LNCAP (cell line): ENCODE data around the gene AP5Z1.

Source experiments
- CTCF ChIP-seq: fragments of 450-650 bp; IDR thresholded peaks from 2 replicates; pipeline ENCODE4 v1.5.1; 2017; ENCODE audit warnings: mild to moderate bottlenecking

AP5Z1 gene

GRCh38 chr7:4764402-4765007, 10.9 kb upstream of the AP5Z1 start:
- TF ChIP-seq CTCF = no peak

DNA sequence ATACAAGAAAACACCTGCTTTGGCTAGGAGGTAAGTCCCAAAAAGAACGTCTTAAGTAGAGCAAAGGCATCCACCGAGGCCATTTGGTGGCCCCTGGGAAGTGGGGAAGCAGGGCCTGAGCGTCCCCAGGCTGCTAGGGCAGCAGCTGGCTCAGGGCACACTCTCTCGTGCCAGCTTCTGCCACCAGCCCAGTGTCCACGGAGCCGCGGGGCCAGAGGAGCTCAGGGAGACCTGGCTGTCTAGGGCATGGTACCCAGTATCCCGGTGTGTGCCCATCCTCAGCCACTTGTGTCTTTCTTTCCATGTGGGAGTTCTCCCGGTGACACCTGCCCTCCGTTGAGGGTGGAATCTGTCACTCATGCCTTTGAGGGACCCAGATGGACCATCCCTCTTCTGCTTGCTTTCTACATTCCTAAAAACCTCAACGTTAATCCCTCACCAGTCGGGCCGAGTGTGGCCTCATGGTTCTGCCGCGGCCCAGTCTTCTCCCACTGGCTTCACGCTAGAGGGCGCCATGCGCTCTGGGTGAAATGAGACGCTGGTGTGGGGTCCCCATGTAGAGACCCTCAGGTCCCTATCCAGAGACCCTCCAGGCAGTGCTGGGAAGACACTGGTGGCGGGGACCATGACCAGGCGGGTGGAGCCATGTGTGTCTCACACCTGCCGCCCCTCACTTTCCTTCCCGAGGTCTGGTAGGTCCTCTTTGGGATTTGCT, 9.5 kb upstream of the AP5Z1 start:
- no peak; the same call in 1 of the 2 replicates for TF ChIP-seq CTCF

DNA sequence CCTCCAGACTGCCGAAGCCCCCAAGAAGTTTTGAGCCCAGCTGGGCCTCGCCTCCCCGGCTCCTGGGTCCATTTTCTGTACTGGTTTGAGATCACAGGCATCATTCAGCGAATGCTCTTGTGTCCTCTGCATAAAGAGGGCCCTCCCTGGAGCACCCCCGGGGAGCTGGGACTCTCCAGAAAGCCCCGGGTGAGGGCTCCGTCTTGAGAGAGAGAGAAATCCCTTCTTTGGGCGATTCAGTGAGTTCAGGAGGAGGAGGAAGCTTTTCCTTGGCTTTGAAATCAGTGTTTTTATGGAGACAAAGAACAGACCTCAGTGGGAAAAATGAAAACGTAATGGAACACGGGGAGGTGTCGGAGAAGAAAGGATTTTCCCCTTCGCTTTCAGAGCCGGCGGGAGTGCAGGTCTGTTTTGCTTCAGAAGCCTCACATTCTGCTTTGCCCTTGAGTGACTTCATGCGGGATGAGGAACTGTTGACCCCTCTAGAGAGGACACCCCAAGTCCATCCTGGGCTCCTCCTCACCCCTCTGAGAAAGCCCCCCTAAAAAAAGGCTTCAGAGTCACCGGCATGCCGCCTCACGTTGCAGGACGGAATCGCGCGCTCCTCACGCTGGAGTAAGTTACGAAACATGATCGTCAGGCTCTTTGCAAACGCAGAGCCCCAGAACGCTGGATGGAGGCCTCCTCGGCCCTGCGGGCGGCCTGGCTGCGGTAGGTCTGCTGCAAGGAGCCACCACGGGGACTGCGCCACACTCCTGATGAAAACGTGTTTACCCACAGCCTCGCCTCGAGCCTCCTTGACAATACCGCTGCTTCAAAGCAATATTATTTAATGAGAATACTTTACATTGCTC, 8.5 kb upstream of the AP5Z1 start:
- TF ChIP-seq CTCF = no peak

DNA sequence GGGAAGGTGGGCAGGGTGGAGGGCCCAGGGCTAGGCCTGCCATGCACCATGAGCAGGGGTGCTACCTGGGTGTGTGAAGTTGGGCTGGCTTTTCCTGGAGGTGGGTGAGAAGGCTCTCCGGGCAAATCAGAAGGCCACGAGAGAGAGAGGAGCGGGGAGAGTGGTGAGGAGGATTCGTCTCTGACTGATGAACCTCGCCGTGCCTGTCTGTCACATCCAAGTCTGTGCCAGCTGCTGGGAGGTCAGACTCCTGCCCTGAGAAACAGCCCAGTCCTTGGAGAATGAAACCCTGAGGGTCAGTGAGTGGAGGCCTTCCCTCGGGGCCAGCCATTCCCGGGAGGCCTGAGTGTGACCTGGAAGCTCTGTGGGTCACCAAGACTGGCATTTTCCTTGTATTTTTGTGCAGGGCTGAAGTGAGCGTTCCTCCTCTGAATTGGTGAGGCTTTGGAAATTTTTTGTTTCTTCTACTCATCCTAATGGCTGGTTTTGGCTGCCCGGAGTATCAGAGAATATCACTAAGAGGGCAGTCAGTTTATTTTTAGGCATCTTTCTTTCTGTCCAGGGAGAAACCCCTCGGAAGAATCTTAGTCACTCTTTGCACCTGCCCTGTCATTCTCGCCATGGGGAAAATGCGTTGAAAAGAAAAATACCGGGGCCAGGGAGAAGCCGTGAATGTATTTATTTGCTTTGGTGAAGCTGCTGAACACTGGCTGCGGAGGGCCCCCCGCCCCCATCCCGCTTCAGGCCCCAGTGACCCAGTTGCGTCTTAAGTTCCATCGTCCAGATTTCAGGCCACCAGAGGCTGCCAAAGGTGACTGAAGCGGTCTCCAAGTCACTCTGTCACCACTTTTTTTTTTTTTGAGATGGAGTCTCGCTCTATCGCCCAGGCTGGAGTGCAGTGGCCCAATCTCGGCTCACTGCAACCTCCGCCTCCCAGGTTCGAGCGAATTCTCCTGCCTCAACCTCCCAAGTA, 6.5 kb upstream of the AP5Z1 start:
- no peak for TF ChIP-seq CTCF

DNA sequence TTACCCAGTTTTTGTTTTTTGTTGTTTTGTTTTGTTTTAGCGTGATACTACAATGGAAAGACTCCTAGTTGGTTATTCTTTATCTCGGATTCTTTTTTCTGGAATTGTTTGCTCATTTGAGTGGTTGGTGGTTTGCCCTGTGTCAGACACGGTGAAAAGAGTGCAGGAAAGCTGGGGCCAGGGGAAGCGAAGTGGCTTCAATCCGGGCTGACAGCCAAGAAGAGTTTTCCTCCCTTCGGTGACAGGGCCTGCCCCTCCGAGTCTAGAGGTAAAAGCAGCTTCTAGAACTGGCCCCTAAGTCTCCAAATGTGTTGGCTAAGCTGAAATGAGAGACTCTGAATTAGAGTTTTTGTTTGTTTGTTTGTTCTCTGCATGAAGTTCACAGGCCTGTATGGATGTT, 5.7 kb upstream of the AP5Z1 start:
- TF ChIP-seq CTCF = no peak

DNA sequence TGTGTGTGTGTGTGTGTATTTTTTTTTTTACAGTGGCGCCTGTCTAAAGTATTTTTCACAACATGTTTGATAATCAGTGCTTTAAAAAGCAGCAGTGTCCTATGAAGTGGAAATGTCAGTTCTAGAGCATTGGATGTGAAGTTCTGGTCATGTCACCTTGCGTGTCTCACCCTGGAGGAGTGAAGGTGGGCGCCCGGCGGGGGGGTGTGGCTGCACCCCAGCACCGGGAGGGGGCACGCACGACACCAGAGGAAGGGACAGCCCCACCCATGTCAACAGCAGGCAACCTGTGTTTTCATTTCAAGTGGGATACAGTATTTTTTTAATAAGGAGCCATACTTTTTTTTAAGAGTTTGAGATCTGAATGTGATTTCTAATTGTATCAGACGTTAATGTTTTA, 4.5 kb upstream of the AP5Z1 start:
- TF ChIP-seq CTCF = no peak

DNA sequence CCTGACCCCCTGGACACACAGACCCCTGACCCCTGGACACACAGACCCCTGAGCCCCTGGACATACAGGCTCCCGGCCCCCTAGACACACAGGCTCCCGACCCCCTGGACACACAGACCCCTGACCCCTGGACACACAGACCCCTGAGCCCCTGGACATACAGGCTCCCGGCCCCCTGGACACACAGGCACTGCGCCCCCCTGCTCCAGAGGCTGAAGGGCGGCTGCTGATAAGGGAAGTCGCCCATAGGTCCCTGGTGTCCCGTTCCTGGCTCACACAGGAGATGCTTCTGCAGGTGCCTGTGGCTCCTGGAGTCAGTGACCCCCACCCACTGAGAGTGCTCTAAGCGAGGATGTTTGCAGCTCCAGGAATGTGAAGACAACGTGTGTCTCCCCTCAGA, 3.7 kb upstream of the AP5Z1 start:
- TF ChIP-seq CTCF = no peak
